SW480 (cell line): ENCODE measurements around the gene NSMF.

ENCODE experiments used
- DNase-seq: peaks from one replicate; pipeline ENCODE4 v3.0.0-alpha.2; 2016; ENCODE audit warnings: low spot score

NSMF gene

DNA sequence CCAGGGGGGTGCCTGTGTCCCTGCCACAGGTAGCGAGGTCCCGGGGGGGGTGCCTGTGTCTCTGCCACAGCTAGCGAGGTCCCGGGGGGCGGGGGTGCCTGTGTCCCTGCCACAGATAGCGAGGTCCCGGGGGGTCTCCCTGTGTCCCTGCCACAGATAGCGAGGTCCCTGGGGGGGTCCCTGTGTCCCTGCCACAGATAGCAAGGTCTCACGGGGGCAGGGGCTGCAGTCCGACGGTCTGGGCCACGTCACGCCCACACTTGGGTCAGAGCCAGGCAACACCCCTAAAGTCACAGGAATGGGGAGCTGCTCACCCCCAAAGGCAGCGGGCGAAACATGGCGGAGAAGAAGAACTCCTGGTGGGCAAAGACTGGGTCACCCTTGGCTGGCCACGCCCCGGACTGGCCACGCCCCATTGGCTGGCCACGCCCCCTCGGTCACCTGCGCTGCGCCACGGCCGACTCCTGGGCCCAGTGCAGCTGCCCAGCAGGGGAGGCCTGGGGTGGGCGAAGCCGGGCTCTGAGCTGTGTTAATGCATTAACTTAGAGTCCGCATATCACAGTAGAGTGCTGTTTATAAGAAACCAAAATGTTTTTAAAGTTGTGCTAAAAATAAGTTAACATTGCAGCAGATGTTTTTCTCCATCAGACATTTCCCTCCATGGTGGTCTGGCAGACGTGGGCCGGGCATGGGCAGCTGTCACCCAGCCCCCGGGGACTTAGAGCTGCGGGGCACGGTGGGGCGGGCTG lies 29.0 kb downstream of the NSMF start:
- peak; percentile 66 for DNase-seq

- no peak for DNase-seq
These were observed 29.6 kb downstream of the NSMF start for GRCh38 chr9:137429546-137429890.

- DNase-seq: no peak
These were observed 30.1 kb downstream of the NSMF start for GRCh38 chr9:137428841-137429545.

- no peak for DNase-seq
These were observed 30.9 kb downstream of the NSMF start for GRCh38 chr9:137428311-137428630.

- no peak for DNase-seq
These were observed 31.5 kb downstream of the NSMF start for GRCh38 chr9:137427454-137428310.

GRCh38 chr9:137426018-137426681 lies 33.0 kb downstream of the NSMF start:
- DNase-seq: no peak

DNA sequence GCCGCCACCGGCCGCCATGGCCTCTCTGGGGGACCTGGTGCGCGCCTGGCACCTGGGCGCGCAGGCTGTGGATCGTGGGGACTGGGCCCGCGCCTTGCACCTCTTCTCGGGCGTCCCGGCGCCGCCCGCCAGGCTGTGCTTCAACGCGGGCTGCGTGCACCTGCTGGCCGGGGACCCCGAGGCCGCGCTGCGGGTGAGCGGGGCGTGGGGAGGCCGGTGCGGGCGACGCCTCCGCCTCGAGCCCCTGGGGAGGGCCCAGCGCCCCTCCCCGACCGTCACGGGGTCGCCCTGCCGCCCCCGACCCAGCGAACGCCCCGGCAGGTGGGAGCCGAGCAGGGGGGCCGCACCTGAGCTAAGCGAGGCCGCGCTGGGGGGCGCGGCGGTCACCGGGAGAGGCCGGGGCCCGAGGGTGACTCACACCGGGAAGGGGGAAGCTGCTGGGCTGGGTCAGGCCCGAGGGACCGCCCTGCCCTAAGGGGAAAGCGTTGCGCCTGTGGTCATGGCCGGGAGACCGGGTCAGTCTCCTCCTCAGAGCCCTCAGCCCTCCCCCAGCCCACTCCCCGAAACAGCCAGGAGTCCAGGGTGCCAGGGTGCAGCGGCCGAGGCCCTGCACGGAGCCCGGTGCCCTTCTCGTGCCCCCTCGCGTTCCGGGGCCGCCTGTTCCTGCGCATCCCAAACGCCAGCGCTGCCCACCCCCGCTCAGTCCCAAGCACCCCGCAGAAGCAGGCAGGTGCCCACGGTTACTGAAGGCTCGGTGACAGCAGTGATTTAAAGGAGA lies 35.4 kb downstream of the NSMF start:
- peak; percentile 63 for DNase-seq

GRCh38 chr9:137422604-137423513 lies 36.3 kb downstream of the NSMF start, which contains the start of the genes EXD3 and NOXA1:
EXD3 (minus strand) TSS chr9:137423162; CDS start chr9:137395357, 27,805 bp downstream.
NOXA1 (plus strand) TSS chr9:137423393; CDS start chr9:137423530, 137 bp downstream.
- DNase-seq: peak; percentile 90

GRCh38 chr9:137421838-137422603 lies 37.1 kb downstream of the NSMF start:
- no peak for DNase-seq

DNA sequence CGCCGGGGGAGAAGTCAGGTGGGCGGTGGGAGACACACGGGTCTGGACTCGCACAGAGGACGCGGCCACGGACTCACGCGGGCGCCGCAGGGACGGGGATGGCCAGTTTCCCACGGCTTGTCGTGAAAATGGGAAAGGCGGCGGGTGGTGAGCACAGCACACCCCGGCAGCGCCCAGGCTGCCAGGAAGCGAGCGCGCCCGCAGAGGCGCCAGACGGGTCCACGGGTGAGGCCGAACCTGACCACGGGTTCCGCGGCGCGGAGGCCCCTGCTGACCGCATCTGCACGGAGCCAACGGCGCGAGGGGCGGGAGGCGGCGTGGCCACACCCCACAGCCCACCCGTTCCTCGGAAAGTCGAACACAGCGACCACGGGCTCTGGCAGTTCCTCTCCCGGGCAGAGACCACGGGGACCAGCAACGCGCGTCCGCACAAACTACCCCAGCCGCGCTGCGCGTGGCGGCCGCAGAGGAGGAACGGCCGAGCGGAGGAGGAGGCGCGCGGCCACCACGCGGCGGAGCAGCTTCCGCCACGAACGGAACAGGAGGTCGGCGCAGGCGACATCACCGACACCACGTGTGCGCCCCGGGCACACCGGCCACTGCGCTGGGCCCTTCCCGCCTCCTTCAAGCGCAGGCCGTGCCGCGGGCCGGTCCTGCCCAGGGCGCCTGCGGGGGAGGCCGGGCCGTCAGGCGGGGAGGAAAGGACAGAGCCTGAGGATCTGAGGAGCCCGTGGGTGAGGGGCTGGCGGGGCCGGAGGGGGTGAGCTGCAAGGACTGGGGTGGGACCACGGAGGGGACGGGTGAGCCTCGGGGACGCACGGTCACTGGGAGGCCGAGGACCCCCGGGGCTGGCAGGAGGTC lies 41.7 kb downstream of the NSMF start:
- DNase-seq: no peak

DNA sequence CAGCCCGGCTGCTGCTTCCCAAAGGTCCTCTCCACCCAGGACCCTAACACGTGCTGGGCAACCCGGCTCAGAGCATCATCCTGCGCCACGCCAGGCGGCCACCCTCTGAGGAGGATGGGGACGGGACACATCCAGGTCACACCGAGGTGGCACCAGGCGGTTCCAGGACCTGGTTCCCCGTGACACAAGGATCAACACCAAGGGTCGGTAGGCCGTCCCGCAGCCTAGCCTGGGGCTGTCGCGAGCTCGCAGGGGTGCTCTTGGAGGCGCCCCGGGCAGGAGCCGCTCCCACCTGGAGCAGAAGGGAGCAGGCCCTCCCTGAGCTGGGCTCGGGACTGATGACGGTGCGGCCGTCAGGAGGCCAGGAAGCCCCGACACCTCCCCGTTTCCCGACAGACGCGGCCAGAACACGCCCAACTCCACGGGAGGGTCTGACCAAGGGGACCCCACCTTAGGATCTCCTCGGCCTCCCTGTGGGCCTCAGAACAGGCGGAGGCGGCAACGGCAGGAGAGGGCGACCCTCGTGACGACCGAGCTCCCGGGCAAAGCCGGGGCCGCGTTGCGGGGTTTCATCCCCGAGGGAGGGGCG lies 42.5 kb downstream of the NSMF start:
- DNase-seq: no peak

DNA sequence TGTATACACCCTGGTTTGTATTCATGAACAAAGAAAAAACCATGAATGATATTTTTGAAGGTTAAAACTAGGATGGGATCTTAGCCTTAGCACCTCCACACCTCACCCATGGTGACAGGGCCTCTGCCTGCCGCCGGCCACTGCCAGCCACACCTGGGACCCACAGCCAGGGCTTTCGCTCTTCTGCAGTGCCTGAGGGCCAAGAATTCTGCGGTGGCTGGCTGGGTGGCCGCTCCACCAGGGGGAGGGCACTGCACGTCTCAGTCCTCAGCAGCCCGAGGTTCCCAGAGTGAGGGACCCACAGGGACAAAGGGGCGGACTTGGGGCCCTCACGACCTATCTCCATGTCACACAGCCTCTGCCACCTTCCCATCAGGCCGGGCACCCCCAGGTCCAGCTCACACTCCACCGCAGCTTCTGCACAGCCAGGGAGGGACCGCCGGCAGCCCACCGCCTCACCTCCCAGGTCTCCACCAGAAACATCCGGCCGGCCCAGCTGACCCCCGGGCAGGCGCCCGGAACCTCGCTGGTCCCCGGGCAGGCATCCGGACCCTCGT lies 43.0 kb downstream of the NSMF start:
- DNase-seq: no peak

GRCh38 chr9:137415451-137415850 lies 43.7 kb downstream of the NSMF start:
- no peak for DNase-seq

DNA sequence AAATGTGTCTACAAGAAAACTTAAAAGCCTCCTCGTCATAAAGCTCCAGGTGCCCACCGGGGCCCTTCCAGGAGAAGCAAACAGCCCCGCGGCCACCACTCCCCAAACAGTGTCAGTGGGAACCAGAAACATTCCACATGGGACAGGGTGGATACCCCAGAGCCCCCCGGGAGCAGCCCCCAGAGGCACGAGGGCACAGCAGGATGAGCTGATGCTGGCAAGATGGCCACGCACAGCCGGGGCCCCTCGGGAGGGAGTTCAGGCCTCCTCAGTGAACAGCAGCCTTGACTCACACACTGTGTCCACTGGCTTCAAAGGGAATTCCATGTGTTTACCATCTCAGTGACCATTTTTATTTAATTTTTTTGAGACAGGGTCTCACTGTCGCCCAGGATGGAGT lies 46.7 kb downstream of the NSMF start:
- no peak for DNase-seq

DNA sequence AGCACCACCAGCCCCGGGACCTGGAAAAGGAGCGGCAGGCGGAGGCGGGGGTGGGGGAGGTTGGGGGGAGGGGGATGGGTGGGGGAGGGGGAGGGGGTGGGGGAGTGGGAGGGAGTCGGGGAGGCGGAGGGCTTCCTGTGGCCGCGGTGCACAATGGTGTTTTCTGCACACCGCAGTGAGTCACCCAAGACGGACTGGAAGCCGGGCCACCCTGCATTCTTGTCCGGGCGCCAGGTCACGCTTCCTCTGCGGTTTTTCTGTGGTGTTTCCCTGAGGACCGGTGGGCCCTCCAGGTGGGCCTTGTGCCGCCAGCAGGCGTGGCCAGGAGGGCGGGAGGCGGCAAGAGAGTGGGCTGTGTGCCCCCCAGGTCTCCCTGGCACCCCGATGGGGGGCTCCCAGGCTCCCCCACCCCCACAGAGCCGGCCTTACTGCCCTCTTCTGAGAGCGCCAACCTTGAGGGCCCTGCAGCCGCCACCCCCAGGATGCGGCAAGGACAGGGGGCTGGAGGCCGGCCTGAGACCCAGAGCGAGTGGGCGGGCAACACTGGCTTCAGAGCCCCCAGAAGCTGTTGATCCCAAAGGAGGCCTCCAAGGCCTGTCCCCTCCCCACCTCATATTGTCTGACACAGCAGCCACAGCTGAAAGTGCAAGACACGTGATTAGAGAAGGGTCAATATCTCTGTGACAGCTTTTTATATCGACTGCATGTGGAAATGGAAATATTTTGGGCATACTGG lies 47.3 kb downstream of the NSMF start:
- peak; percentile 93 for DNase-seq

- DNase-seq: no peak
These were observed 47.9 kb downstream of the NSMF start for GRCh38 chr9:137411260-137411644.

DNA sequence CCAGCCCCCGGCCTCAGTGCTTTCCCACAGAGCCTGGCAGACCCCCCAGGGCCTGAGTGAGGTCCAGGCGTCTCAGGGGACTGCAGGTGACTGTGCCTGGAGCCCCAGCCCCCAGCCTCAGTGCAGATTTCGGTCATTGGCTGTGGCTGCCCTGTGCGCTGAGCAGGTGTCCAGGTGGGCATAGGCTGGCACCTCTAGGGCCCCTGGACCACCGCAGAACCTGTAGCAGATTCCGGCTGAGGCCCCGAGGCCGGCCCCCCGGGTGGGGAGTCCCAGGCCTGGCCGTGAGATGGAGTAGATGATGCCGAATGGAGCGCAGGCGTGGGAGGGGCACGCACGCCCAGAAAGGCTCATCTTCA lies 48.3 kb downstream of the NSMF start:
- DNase-seq: no peak
